HUES48 (cell line): ENCODE results near the gene PLEKHG4.

Source experiments
- H3K27ac ChIP-seq: one replicate; pipeline ENCODE4 v1.7.0; 2013; ENCODE audit warnings: low read depth, low read length, inconsistent platforms
- H3K27me3 ChIP-seq: 2 replicates; pipeline ENCODE4 v1.6.1; 2013; ENCODE audit warnings: mild to moderate bottlenecking, low read length; ENCODE audit not compliant: control insufficient read depth, insufficient read depth
- H3K36me3 ChIP-seq: 2 replicates; pipeline ENCODE4 v1.6.1; 2013; ENCODE audit warnings: low read length; ENCODE audit not compliant: control insufficient read depth, insufficient read depth
- H3K4me1 ChIP-seq: 2 replicates; pipeline ENCODE4 v1.6.1; 2013; ENCODE audit warnings: mild to moderate bottlenecking, low read length; ENCODE audit not compliant: control insufficient read depth, insufficient read depth
- H3K4me3 ChIP-seq: 2 replicates; pipeline ENCODE4 v1.5.1; 2013; ENCODE audit warnings: mild to moderate bottlenecking, low read depth, low read length
- H3K9ac ChIP-seq: 2 replicates; pipeline ENCODE4 v1.6.1; 2013; ENCODE audit warnings: mild to moderate bottlenecking, low read depth, low read length, moderate library complexity
- H3K9me3 ChIP-seq: 2 replicates; pipeline ENCODE4 v1.6.1; 2013; ENCODE audit warnings: low read length; ENCODE audit not compliant: control insufficient read depth, insufficient read depth

PLEKHG4 gene

GRCh38 chr16:67299269-67299668 lies 19.9 kb downstream of the PLEKHG4 start:
- no peaks in the 10 kb centered on the region for H3K36me3 ChIP-seq
- H3K4me3 ChIP-seq: no peak overlapping the region
- H3K9ac ChIP-seq: no peak overlapping the region
- no peaks in the 10 kb centered on the region for H3K9me3 ChIP-seq
- H3K4me1 ChIP-seq: no peaks in the 10 kb centered on the region
- H3K27ac ChIP-seq: no peak overlapping the region
- no peaks in the 10 kb centered on the region; the same call in none of the 2 replicates for H3K27me3 ChIP-seq

DNA sequence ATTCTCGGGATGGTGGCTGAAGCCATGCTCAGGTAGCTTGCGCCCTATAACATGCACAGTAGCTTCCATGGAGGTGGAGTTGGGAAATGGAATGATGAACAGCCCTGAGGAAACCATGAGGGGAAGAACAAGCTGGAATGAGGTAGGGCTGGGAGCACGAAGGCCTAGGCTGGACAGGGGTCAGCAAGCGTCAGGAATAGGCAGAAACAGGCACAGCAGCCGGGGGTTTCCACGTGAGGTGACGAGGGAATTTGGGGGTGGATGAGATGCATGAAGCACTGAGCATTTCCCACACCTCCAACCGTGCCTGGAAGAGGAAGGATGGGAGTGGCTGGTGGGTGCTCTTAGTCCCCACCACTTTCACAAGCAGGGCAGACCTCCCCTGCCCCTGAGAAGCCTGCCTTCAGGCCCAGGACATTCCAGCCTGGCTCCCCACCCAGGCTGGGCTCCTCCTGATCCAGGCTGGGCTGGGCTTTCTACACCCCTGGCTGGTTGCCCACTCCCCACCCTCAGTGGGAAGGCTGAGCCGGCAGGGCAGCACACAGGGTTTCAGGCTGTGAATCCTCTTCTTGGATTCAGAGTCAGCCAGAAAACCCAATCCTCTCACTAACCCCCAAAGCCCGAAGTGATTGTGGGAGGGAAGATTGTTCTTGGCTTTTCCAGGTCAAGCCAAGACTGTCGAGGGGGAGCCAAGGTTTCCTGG lies 21.9 kb downstream of the PLEKHG4 start:
- H3K9ac ChIP-seq: no peak overlapping the region
- no peaks in the 10 kb centered on the region for H3K4me1 ChIP-seq
- H3K9me3 ChIP-seq: no peaks in the 10 kb centered on the region
- H3K27ac ChIP-seq: no peak overlapping the region
- no peaks in the 10 kb centered on the region for H3K36me3 ChIP-seq
- H3K4me3 ChIP-seq: no peak overlapping the region
- H3K27me3 ChIP-seq: no peaks in the 10 kb centered on the region; the same call in 1 of the 2 replicates

DNA sequence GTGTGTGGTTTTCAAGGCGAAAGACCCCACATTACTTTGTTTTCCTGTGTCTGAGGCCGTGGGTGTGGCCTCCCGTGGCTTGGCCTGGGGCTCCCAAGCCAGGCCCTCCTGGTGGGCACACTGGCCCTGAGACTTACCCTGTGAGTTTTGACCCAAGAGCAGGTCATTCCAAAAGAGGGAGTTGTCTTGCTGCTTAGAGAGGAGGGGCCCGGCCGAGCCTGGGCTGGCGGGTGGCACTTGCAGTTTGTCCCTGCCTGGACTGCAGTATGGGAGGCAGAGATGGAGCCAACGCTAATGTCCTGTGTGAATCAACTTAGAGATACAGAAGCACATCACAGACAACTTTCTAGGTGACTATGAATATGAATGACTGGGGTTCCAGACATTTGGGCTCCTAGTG lies 22.7 kb downstream of the PLEKHG4 start:
- H3K4me3 ChIP-seq: no peak overlapping the region
- H3K9ac ChIP-seq: no peak overlapping the region
- H3K9me3 ChIP-seq: no peaks in the 10 kb centered on the region
- no peaks in the 10 kb centered on the region for H3K27me3 ChIP-seq
- no peaks in the 10 kb centered on the region for H3K4me1 ChIP-seq
- no peak overlapping the region for H3K27ac ChIP-seq
- H3K36me3 ChIP-seq: no peaks in the 10 kb centered on the region

DNA sequence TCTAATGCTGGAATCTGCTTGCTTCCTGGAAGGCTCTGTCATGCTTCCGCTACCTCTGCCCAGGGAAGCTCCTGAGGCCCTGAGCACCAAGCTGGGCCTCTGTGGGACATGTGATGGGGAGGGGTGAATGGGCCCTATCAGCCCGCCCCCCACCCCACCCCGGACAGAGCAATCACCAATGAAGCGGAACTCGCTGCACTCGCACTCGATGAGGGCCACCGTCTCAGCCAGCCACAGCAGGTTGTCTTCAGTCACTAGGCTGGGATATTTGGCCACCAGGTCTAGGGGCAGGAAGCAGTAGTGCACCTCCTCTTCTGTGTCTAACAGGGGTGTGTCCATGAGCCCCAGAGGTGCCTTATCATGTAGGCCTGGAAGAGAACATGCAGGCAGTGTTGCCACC lies 23.6 kb downstream of the PLEKHG4 start:
- Histone ChIP-seq H3K9ac (no peak overlapping the region), H3K4me1 (no peaks in the 10 kb centered on the region), H3K9me3 (no peaks in the 10 kb centered on the region), H3K27ac (no peak overlapping the region), H3K4me3 (no peak overlapping the region), H3K36me3 (no peaks in the 10 kb centered on the region), H3K27me3 (no peaks in the 10 kb centered on the region)

- H3K4me3 ChIP-seq: no peak overlapping the region
- H3K9me3 ChIP-seq: no peaks in the 10 kb centered on the region
- no peaks in the 10 kb centered on the region for H3K4me1 ChIP-seq
- H3K9ac ChIP-seq: no peak overlapping the region
- no peaks in the 10 kb centered on the region for H3K36me3 ChIP-seq
- H3K27me3 ChIP-seq: no peaks in the 10 kb centered on the region
- no peak overlapping the region for H3K27ac ChIP-seq
These were observed 24.7 kb downstream of the PLEKHG4 start for GRCh38 chr16:67304020-67304419.

DNA sequence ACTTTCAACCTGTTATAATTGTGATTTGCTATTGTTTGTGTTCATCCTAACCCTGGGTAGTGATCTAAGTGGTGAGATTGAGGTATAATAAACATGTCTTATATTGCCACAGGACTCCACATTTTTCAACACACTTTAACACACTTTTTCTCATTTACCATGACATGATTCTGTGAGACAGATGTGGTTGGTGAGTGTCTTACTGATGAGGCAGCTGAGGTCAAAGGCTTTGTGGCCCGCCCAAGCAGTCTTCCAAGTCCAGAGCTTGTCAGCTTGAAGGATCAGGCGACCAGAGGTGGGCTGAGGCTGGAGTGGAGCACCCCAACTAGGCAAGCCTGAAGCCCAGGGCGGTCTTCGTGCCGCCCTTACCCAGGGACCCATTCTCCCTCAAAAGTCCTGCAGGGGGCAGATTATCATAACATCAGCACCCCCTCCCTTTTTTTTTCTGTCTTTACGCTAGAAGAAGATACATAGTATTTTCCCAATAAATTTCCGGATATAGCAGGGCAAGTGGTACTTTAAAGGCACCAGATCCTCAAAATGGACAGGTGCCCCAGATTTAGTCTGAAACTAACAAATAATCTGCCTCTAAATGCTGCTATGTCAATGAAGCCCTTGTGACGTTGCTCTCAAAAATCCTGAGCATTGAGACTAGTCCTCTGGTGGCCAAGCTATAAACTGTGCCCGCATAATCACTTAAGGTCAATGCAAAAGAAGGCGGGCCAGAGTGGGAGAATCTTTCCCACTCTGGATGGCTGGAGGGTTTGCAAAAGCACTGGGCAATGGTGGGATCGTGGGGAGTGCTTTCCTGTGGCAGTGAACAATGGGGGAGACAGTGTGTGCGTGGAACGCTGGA lies 26.1 kb downstream of the PLEKHG4 start:
- H3K9me3 ChIP-seq: no peaks in the 10 kb centered on the region
- H3K27me3 ChIP-seq: no peaks in the 10 kb centered on the region
- H3K9ac ChIP-seq: no peak overlapping the region
- H3K4me1 ChIP-seq: no peaks in the 10 kb centered on the region
- H3K27ac ChIP-seq: no peak overlapping the region
- no peak overlapping the region for H3K4me3 ChIP-seq
- H3K36me3 ChIP-seq: no peaks in the 10 kb centered on the region

- H3K27ac ChIP-seq: no peak overlapping the region
- no peak overlapping the region for H3K9ac ChIP-seq
- no peaks in the 10 kb centered on the region for H3K9me3 ChIP-seq
- no peaks in the 10 kb centered on the region for H3K27me3 ChIP-seq
- no peak overlapping the region for H3K4me3 ChIP-seq
- no peaks in the 10 kb centered on the region for H3K4me1 ChIP-seq
- no peaks in the 10 kb centered on the region for H3K36me3 ChIP-seq
These were observed 31.2 kb downstream of the PLEKHG4 start for GRCh38 chr16:67310561-67310960.

DNA sequence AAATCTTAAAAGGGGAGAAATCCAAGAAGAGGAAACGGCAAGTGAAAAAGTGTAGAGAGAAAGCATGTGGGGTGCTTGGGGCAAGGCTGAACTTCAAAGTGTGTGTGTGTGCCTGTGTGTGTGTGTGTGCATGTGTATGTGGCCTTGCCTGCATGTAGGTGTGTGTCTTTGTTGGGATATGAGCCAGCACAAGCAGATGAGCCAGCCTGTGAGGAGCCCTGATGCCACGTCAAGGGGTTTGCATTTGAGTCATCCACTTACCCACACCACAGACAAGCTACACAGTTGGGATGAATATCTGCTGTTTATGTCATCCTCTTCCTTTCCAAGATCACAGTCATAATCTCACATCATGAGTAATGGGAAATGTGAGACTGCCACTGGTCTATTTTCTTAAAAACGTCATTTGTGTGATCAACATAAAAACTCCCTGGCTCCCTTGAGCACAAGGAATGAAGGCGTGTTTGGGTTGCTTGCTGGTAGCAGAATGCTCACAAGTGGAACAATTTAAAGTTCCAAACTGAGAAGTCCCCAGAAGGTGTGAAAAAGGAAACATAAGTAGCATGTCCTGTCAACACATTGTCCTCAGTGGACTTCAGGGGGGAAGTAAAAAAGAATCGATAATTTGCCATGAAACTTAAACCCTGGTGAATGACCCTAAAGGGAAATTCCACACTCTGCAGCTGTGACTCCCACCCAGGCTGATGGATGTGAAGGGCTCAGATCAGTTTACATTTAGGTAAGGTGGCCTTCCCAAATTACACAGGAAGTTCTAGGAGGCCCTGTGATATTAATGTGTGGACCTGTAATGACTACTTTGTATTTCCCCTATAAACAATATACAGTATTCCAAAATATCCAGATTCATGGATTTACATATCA lies 32.5 kb downstream of the PLEKHG4 start:
- H3K4me1 ChIP-seq: no peaks in the 10 kb centered on the region
- H3K9ac ChIP-seq: no peak overlapping the region
- no peak overlapping the region for H3K4me3 ChIP-seq
- H3K27ac ChIP-seq: no peak overlapping the region
- no peaks in the 10 kb centered on the region for H3K9me3 ChIP-seq
- no peaks in the 10 kb centered on the region for H3K27me3 ChIP-seq
- H3K36me3 ChIP-seq: no peaks in the 10 kb centered on the region

- Histone ChIP-seq H3K9me3 (no peaks in the 10 kb centered on the region), H3K36me3 (no peaks in the 10 kb centered on the region), H3K27ac (no peak overlapping the region), H3K4me3 (no peak overlapping the region), H3K27me3 (no peaks in the 10 kb centered on the region), H3K9ac (no peak overlapping the region), H3K4me1 (no peaks in the 10 kb centered on the region)
These were observed 33.4 kb downstream of the PLEKHG4 start for GRCh38 chr16:67312719-67313118.

DNA sequence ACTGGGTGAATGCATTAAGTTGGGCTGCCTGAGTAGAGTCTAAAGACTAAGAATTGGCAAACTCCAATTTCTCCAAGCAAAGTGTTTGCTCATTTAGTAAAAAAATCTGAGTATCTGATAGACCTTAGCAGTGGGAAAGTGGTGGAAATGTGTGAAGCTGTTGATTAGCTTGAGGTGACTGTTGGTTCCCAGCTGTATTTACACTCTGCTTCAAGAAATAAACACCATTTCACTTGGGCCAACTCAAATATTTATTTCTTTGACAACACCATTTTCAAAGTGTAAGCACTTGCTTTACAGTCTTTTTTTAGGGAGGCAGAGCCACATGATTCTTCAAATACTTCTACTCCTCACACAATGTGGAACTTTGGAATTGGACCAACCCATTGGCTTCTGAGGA lies 38.5 kb downstream of the PLEKHG4 start:
- no peak overlapping the region for H3K9ac ChIP-seq
- no peaks in the 10 kb centered on the region for H3K27me3 ChIP-seq
- H3K4me1 ChIP-seq: no peaks in the 10 kb centered on the region
- no peak overlapping the region for H3K27ac ChIP-seq
- H3K9me3 ChIP-seq: no peaks in the 10 kb centered on the region
- no peak overlapping the region for H3K4me3 ChIP-seq
- no peaks in the 10 kb centered on the region for H3K36me3 ChIP-seq
